Activated CD4-positive, alpha-beta T cell treated with anti-CD3 and anti-CD28 coated beads, Interleukin-10, Interleukin-2, amounts not matched to agents 100 ng/mL and 50 ng/mL, durations not matched to agents 16 hours and 8 hours (primary cell): ENCODE measurements around the gene TRPV4.

Source experiments
- DNase-seq: peaks from one replicate; pipeline ENCODE4 v3.0.0-alpha.2; 2020

The TRPV4 gene

DNA sequence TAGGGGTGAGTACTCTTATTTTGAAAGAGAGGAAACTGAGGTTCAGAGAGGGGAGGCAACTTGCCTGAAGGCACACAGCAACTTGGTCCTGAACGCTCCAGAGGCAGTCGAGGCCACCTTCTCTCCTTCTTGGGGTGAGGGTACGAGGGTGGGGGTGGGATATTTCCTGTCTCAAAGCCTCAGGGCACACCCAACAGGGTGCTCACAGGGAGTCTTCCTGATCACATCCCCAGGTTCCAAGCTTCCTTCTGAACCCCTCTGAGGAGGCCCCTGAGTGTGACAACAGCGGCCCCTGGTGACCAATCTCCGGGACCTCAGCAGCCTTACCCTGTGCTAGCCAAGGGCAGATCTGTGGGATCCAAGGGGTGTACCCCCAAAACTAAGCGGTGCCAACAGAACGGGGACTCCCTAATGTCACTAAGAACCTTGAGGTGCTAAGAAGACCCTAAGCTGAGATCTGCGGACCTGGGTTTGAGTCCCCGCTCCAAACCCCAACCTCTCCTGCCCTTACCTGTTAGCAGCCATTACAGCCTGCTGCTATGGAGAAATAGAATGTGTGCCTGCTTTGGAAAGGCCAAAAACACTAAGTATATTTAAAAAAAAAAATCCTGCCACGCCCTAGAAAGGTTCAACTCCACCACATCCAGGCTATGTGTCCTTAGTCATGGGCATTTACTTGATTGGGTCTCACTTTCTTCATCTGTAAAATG is 57.9 kb downstream of the TRPV4 start:
- peak; percentile 69 for DNase-seq

DNA sequence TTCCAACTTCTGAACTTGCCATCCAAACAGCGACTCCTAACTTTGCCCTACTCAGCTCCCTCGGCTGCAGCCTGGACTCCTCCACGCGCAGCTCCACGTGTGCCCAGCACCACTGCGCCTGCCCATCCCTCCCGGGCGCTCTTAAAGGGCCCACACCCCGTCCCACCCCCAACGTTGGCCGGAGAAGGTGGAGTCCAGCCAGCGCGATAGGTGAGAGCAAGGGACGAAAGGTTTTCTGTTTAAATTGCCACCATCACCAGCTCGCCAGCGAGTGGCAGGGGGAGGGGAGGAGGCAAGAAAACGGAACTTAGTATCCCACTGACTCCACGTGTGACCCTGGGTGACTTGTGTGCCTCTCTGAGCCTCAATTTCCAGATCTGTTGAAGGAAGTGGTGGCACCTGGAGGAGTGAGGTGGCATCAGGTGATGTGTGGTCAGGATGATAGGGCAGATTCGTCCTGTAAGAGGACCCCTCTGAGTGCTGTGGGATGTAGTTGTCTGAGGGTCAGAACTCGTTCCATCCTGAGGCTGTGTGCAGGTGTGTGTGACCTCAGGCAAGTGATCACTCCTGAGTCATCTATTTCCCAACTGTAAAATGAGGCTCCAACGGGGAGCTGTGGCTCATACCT is 59.7 kb downstream of the TRPV4 start:
- no peak for DNase-seq

- DNase-seq: no peak
Observed at GRCh38 chr12:109772622-109773321, 60.4 kb downstream of the TRPV4 start.

DNA sequence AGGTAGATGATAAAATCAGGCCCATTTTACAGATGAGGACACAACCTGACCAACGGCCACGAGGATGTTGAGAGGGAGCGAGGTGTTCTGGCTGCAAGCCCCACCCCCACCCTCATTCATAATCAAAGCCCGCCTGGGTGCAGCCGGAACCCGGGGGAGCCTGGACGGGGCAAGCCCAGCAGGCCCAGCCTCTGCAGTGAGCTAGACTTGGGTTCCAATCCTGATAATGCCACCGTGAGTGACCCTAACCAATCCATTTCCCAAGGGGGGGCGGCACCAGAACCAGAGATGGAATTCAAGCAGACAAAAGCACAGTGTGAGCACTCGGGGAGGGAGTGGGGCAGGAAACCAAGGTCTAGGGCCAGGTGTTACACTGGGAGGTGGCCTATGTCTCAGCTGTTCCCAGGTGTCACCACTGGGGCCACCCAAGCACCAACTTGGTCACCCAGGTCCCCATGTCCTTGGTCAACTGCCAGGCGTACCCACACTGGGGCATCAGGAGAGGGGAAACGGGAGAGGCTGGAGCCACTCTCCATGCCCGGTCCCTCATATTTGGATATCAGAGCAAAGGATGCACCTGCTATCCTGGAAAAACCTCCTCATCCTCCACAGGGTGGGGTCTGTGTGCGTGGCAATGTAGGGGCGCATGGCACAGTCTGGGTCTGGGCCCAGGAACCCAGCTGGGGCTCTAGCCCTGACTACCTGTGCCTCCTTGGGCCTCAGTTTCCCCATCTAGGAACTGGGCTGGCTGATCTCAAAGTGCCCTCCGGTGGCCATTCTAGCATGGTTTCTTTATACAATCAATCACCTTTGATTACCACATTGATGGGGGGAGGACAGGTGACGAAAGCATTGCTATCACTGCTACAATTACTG is 61.2 kb downstream of the TRPV4 start:
- DNase-seq: no peak

DNA sequence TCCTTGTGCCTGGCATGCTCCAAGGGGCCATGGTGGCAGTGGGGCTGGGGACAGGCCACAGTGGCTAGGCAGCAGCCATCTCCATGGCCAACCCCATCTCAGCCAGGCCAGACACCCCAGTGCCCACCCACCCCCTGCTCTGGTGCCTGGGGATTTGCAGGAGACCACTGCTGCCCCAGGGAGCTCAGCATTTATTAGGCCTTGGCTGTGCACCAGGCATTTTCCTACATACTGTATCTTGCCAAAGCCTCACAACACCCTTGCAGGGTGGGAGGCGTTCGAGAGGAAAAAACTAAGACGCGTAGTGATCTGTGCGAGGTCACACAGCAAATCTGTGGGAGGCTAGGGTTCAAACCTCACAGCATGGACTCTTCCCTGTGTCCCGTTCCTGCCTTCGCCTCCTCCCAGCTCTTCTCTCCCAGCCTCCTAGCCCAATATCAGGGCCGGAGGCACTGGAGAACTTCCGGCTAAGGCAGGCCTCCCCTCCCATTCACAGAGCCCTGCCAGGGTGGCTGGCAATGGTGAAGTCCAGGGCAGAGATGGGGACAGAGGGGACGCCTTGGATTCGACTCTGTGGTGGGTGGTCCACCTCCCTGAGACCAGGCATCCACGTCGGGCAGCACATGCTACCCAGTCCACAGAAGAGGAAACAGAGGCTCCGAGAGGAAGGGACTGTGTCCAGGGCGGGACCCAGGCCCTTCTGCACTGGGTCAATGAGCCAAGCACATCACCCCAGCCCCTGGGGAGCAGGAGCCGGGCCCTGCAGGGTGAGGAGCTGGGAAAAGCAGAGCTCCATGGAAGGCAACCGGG is 62.1 kb downstream of the TRPV4 start:
- no peak for DNase-seq

- no peak for DNase-seq
Observed at GRCh38 chr12:109770104-109770860, 62.9 kb downstream of the TRPV4 start.

GRCh38 chr12:109768901-109769670 is 64.1 kb downstream of the TRPV4 start:
- DNase-seq: no peak

GRCh38 chr12:109767991-109768900 is 65.0 kb downstream of the TRPV4 start:
- DNase-seq: no peak

GRCh38 chr12:109767456-109767855 is 65.7 kb downstream of the TRPV4 start:
- DNase-seq: no peak

- no peak for DNase-seq
Observed at GRCh38 chr12:109766251-109766778, 66.9 kb downstream of the TRPV4 start.

- no peak for DNase-seq
Observed at GRCh38 chr12:109765446-109765810, 67.8 kb downstream of the TRPV4 start.

GRCh38 chr12:109764776-109765445 is 68.3 kb downstream of the TRPV4 start:
- no peak for DNase-seq

GRCh38 chr12:109764123-109764522 is 69.1 kb downstream of the TRPV4 start:
- no peak for DNase-seq

DNA sequence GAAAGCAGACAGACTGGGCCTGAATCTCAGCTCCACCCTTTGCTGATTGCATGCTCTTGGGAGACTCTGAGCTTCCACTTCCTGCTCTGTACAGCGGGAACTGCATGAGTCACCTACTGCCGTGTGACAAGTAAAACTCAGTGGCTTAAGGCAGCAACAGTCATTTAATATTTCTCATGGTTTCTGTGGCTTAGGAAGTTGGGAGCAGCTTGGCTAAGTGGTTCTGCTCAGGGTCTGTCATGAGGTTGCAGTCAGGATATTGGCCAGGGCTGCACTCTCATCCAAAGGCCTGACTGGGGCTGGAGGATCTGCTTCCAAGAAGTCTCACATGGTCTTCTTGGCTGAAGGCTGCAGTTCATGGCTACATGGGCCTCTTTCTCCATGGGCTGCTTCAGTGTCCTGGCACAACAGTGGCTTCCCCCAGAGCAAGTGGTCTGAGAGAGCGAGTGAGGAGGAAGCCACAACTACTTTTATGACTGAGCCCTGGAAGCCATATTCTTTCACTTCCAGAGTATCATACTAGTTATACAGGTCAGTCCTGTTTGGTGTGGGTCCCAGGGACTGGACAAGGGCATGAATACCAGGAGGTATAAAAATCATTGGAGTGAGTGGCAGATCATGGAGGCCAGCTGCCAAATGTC is 69.9 kb downstream of the TRPV4 start:
- peak; percentile 82 for DNase-seq

DNA sequence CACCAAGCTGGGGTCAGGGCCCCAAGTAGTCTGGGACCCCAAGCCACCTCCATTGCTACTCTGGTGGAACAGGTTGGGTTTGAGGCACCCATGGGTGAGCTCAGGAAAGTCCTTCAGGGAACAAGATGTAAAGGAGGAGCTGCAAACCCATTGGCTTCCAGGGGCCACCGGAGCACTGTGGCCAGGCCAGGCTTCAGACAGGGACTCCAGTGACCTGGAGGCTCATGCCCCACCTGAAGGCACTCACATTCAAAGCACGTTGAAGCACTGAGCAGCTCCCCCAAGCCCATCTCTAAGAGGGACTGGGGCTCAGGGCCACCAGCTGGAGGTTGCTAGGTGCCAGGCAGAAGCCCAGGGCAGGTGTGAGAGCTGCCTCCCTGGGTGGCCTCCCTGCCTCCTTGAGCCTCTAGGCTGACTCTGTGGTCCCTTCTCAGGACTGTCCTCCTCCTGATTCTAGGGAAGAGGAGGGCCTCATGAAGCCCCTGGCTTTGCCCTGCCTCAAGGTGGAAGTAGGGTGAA is 70.5 kb downstream of the TRPV4 start:
- DNase-seq: no peak

DNA sequence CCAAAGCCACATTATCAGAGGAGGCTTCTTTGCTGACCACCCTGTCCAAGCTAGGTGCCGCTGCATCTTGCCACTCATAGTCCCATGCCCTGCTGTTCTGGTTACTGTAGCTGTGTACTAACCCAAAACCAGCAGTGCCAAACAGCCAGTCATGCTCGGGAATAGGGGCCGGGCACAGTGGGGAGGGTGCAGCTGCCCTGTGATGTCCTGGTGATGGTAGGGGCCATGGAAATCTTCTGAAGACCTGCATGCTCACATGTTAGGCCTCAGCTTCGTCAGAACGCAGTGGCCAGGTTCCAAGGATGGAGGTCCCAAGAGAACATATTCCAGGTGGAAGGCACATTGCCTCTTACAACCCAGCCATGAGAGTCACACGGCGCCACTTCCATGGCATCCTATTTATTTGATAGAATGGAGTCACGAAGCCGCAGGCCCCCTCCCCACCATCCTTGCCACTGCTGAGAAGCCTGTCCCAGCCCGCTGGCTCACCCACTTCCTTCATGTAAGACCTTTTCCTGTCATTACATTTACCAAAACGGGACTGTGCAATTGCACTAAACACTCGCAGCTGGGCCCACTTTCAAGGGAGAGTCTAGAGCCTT is 71.0 kb downstream of the TRPV4 start:
- DNase-seq: no peak
